ENCODE data around the gene AP2B1. TPM values are rescaled to one million over a fixed set of nuclear protein-coding genes. Genes with fewer than 3 reads are reported as not detected.

Gene AP2B1
- total and polyA plus RNA-seq, 9 of the 15 experiments (the other 6 are each of a cell fraction or from before 2014, with no cell fraction given) = 60.1 to 287 (median 105) TPM

DNA sequence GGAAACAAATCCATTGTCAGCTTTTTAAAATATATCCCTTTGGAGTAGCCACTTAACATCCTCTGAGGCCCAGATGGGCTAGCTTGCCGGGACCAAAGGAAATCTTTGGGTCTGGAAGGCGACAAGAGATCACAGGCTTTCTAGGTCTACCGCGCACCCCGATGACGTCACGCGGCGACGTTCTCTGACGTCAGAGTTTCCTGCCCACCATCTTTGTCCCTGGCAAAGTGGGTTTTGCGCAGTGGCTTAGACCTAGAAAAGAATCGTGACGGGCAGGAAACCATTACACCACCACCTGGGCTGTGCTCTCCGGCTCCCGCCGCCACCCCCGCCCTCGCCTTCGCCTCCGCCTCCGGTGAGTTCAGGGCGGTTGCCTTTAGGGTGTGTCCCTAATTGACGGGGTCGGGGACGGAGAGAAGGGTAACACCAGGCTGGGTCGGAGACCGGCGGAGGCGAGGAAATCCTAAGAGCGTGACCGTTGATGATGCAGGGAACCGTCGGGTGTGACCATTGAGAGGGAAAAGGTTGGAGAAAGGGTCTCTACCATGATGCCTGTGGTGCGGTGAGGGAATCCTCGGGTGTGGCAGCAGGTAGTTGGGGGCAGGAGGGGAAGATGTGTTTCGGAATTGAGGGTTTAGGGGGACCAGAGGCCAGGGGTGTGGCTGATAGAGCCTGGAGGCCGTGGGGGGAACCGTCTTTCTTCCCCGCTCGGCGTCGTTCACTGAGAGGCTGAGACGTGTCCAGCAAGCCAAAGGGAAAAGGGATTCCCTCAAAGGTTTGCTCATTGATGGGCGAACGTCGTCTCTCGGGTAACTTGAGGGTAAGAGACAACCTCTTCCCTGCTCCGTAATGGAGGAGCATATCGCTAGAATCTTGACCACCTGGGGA, at the start of gene AP2B1 (continued):
- TF ChIP-seq RBM15 (IDR thresholded peaks at IDR 0.05; ENCODE audit: insufficient read depth, low read length) (no peak), ZNF766 (CRISPR knock-in tag; conservative IDR thresholded peaks at IDR 0.05) (0 out of 2 replicates have a peak, but pooled peaks have one; percentile 65), ERF (CRISPR knock-in tag; IDR thresholded peaks at IDR 0.05) (no peak), RHOXF2B (CRISPR knock-in tag; conservative IDR thresholded peaks at IDR 0.05) (no peak), TARDBP (IDR thresholded peaks at IDR 0.05) (no peak; the same call in 1 of the 2 replicates), SMAD3 (CRISPR knock-in tag; conservative IDR thresholded peaks at IDR 0.05) (0 out of 2 replicates have a peak, but pooled peaks have one; percentile 2), CXXC5 (CRISPR knock-in tag; IDR thresholded peaks at IDR 0.05) (peak; percentile 83), SREBF2 (CRISPR knock-in tag; IDR thresholded peaks at IDR 0.05) (no peak), SAFB2 (IDR thresholded peaks at IDR 0.05; ENCODE audit: borderline replicate concordance, low read depth, low read length, severe bottlenecking) (no peak), ATF7 (IDR thresholded peaks at IDR 0.05) (peak; percentile 99), STAG1 (CRISPR knock-in tag; IDR thresholded peaks at IDR 0.05; ENCODE audit: borderline replicate concordance) (no peak), HNRNPK (IDR thresholded peaks at IDR 0.05; ENCODE audit: low read depth, low read length, poor library complexity, severe bottlenecking) (no peak), GTF2E2 (tag; IDR thresholded peaks at IDR 0.05) (no peak; the same call in 1 of the 2 replicates), ZFPM2 (CRISPR knock-in tag; IDR thresholded peaks at IDR 0.05) (no peak), DACH1 (IDR thresholded peaks at IDR 0.05; ENCODE audit: partially characterized antibody) (peak; percentile 64), TFAM (CRISPR knock-in tag; conservative IDR thresholded peaks at IDR 0.05) (no peak), HMG20A (CRISPR knock-in tag; conservative IDR thresholded peaks at IDR 0.05) (no peak), SMARCA5 (IDR thresholded peaks at IDR 0.05) (0 out of 2 replicates have a peak, but pooled peaks have one; percentile 45), ZNF707 (CRISPR knock-in tag; conservative IDR thresholded peaks at IDR 0.05) (no peak; the same call in 1 of the 2 replicates), KLF6 (CRISPR knock-in tag; IDR thresholded peaks at IDR 0.05; ENCODE audit: borderline replicate concordance) (no peak), CREB1 (IDR thresholded peaks at IDR 0.05) (peak; percentile 100), CREB1 (CRISPR knock-in tag; IDR thresholded peaks at IDR 0.05) (peak; percentile 99), ZNF197 (CRISPR knock-in tag; IDR thresholded peaks at IDR 0.05; ENCODE audit: low read depth) (peak; percentile 88), PCBP2 (IDR thresholded peaks at IDR 0.05; ENCODE audit: low read depth, low read length, poor library complexity, severe bottlenecking) (no peak), TAF9B (IDR thresholded peaks at IDR 0.05; ENCODE audit: partially characterized antibody) (peak; percentile 81), ZNF174 (CRISPR knock-in tag; IDR thresholded peaks at IDR 0.05) (no peak)
- TF ChIP-seq, protein P1, sequence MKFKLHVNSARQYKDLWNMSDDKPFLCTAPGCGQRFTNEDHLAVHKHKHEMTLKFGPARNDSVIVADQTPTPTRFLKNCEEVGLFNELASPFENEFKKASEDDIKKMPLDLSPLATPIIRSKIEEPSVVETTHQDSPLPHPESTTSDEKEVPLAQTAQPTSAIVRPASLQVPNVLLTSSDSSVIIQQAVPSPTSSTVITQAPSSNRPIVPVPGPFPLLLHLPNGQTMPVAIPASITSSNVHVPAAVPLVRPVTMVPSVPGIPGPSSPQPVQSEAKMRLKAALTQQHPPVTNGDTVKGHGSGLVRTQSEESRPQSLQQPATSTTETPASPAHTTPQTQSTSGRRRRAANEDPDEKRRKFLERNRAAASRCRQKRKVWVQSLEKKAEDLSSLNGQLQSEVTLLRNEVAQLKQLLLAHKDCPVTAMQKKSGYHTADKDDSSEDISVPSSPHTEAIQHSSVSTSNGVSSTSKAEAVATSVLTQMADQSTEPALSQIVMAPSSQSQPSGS (CRISPR knock-in tag; IDR thresholded peaks at IDR 0.05) = peak; percentile 38; the same call in 1 of the 2 replicates
- TF ChIP-seq, protein P2, sequence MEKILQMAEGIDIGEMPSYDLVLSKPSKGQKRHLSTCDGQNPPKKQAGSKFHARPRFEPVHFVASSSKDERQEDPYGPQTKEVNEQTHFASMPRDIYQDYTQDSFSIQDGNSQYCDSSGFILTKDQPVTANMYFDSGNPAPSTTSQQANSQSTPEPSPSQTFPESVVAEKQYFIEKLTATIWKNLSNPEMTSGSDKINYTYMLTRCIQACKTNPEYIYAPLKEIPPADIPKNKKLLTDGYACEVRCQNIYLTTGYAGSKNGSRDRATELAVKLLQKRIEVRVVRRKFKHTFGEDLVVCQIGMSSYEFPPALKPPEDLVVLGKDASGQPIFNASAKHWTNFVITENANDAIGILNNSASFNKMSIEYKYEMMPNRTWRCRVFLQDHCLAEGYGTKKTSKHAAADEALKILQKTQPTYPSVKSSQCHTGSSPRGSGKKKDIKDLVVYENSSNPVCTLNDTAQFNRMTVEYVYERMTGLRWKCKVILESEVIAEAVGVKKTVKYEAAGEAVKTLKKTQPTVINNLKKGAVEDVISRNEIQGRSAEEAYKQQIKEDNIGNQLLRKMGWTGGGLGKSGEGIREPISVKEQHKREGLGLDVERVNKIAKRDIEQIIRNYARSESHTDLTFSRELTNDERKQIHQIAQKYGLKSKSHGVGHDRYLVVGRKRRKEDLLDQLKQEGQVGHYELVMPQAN (IDR thresholded peaks at IDR 0.05; ENCODE audit: borderline replicate concordance) = peak; percentile 91

All from K562 (cell line).